ENCODE data around the gene INSM2.

DNA sequence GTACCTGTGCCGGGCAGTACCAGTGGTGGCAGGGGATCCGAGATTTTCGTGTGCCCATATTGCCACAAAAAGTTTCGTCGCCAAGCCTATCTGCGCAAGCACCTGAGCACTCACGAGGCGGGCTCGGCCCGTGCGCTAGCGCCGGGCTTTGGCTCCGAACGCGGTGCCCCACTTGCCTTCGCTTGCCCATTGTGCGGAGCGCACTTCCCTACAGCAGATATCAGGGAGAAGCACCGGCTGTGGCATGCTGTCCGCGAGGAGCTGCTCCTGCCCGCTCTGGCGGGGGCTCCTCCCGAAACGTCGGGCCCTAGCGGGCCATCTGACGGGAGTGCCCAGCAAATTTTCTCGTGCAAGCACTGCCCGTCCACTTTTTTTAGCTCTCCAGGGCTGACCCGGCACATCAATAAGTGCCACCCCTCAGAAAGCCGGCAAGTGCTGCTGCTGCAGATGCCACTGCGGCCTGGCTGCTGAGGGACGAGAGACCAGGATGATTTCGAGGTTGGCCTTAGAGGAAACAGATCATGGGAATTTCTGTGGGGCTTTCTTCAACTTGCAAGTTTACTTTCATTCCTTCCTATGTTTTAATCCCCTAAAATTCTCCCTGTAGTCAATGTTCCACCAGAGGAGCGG lies 1.6 kb downstream of the INSM2 start:
- TF ChIP-seq, protein P1, sequence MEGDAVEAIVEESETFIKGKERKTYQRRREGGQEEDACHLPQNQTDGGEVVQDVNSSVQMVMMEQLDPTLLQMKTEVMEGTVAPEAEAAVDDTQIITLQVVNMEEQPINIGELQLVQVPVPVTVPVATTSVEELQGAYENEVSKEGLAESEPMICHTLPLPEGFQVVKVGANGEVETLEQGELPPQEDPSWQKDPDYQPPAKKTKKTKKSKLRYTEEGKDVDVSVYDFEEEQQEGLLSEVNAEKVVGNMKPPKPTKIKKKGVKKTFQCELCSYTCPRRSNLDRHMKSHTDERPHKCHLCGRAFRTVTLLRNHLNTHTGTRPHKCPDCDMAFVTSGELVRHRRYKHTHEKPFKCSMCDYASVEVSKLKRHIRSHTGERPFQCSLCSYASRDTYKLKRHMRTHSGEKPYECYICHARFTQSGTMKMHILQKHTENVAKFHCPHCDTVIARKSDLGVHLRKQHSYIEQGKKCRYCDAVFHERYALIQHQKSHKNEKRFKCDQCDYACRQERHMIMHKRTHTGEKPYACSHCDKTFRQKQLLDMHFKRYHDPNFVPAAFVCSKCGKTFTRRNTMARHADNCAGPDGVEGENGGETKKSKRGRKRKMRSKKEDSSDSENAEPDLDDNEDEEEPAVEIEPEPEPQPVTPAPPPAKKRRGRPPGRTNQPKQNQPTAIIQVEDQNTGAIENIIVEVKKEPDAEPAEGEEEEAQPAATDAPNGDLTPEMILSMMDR (conservative IDR thresholded peaks at IDR 0.05; ENCODE audit: low read length) = no peak
- no peak for TF ChIP-seq EZH2phosphoT487 (IDR thresholded peaks at IDR 0.05; ENCODE audit: borderline replicate concordance)

Measured in Loucy (cell line).